NCI-H345 treated with DMSO at 0.1 percent for 48 hours (cell line): ENCODE measurements around the gene TRAK1.
"Not testable (repeated sequence)": the region's sequence is repeated elsewhere in the genome, so short reads cannot be mapped to it uniquely, and the experiment has no call there.

Experiments
- DNase-seq: peaks from one replicate; lab custom pipeline; 2025; ENCODE audit not compliant: unreplicated experiment; lab: John Stamatoyannopoulos, UW

The TRAK1 gene

GRCh38 chr3:42097566-42097946 is 6.4 kb downstream of the TRAK1 start:
- no peak for DNase-seq

- DNase-seq = no peak
Measured at GRCh38 chr3:42098171-42098570, 7.0 kb downstream of the TRAK1 start.

GRCh38 chr3:42099020-42099765 is 8.0 kb downstream of the TRAK1 start:
- DNase-seq = no peak

- no peak for DNase-seq
Measured at GRCh38 chr3:42101048-42101447, 9.9 kb downstream of the TRAK1 start.

- DNase-seq = no peak
Measured at GRCh38 chr3:42101481-42101880, 10.3 kb downstream of the TRAK1 start.

GRCh38 chr3:42102571-42102970 is 11.4 kb downstream of the TRAK1 start:
- no peak for DNase-seq

GRCh38 chr3:42103921-42104665 is 12.9 kb downstream of the TRAK1 start:
- not testable (repeated sequence) for DNase-seq

GRCh38 chr3:42105994-42106393 is 14.8 kb downstream of the TRAK1 start:
- DNase-seq = not testable (repeated sequence)

- no peak for DNase-seq
Measured at GRCh38 chr3:42106646-42107045, 15.5 kb downstream of the TRAK1 start.

- DNase-seq = no peak
Measured at GRCh38 chr3:42110631-42111030, 19.5 kb downstream of the TRAK1 start.

GRCh38 chr3:42114130-42114725 is 23.1 kb downstream of the TRAK1 start:
- no peak for DNase-seq

- DNase-seq = no peak
Measured at GRCh38 chr3:42115215-42115614, 24.1 kb downstream of the TRAK1 start.

GRCh38 chr3:42115946-42116345 is 24.8 kb downstream of the TRAK1 start:
- DNase-seq = no peak

GRCh38 chr3:42116466-42116865 is 25.3 kb downstream of the TRAK1 start:
- no peak for DNase-seq

- DNase-seq = no peak
Measured at GRCh38 chr3:42117175-42118008, 26.2 kb downstream of the TRAK1 start.

GRCh38 chr3:42118762-42119361 is 27.7 kb downstream of the TRAK1 start:
- peak; percentile 7 for DNase-seq

GRCh38 chr3:42119561-42120355 is 28.6 kb downstream of the TRAK1 start:
- no peak for DNase-seq

GRCh38 chr3:42120866-42121265 is 29.7 kb downstream of the TRAK1 start:
- DNase-seq = no peak

- DNase-seq = no peak
Measured at GRCh38 chr3:42122261-42123011, 31.3 kb downstream of the TRAK1 start.
